ENCODE data around the gene GPR146. TPM values are rescaled to one million over a fixed set of nuclear protein-coding genes. Genes with fewer than 3 reads are reported as not detected.

Gene GPR146
- total and polyA plus RNA-seq, 2 donors (not counting 1 experiment from before 2014, with no cell fraction given): 2.2 to 3.3 TPM

- H2AFZ ChIP-seq (ENCODE audit: low read length): no peak overlapping the region
- DNase-seq (ENCODE audit: low read depth in 2 of 2): no peak
- no peaks in the 10 kb centered on the region for H3K79me2 ChIP-seq (ENCODE audit: control insufficient read depth, insufficient read depth, low read length)
- no peaks in the 10 kb centered on the region for H3K27me3 ChIP-seq (ENCODE audit: control insufficient read depth, insufficient read depth, low read length)
- H3K4me2 ChIP-seq (ENCODE audit: extremely low read depth, insufficient read depth, low read length): no peak overlapping the region
- H3K4me1 ChIP-seq (ENCODE audit: control insufficient read depth, extremely low read depth, insufficient read depth, low read length): no peaks in the 10 kb centered on the region
- H3K9ac ChIP-seq (ENCODE audit: insufficient read depth, low read length): no peak overlapping the region
- H4K20me1 ChIP-seq (ENCODE audit: control insufficient read depth, extremely low read depth, insufficient read depth, low read length): no peaks in the 10 kb centered on the region
- H3K4me3 ChIP-seq (replicated peaks in 1 of 4; ENCODE audit: control extremely low read depth in 1 of 4, insufficient read depth in 1 of 4, low read depth in 3 of 4, low read length in 4 of 4): no peak overlapping the region
- no peak overlapping the region for H3K27ac ChIP-seq (ENCODE audit: insufficient read depth, low read length)
- H3K36me3 ChIP-seq (ENCODE audit: control insufficient read depth, insufficient read depth, low read length): no peaks in the 10 kb centered on the region
- TF ChIP-seq CTCF (conservative IDR thresholded peaks at IDR 0.05 in 1 of 2, IDR thresholded peaks at IDR 0.05 in 1 of 2; ENCODE audit: low read depth in 1 of 2, low read length in 2 of 2) (no peak), EZH2 (IDR thresholded peaks at IDR 0.05; ENCODE audit: low read length, missing control alignments) (no peak)
- H3K9me3 ChIP-seq (ENCODE audit: control insufficient read depth, insufficient read depth, low read depth, low read length): peaks cover 4% of the 10 kb centered on the region
Measured at GRCh38 chr7:1068013-1068412, 23.7 kb downstream of the GPR146 start.

- Histone ChIP-seq H3K36me3 (ENCODE audit: control insufficient read depth, insufficient read depth, low read length) (no peaks in the 10 kb centered on the region), H2AFZ (ENCODE audit: low read length) (no peak overlapping the region), H3K4me2 (ENCODE audit: extremely low read depth, insufficient read depth, low read length) (no peak overlapping the region), H3K9ac (ENCODE audit: insufficient read depth, low read length) (no peak overlapping the region), H3K4me3 (replicated peaks in 1 of 4; ENCODE audit: control extremely low read depth in 1 of 4, insufficient read depth in 1 of 4, low read depth in 3 of 4, low read length in 4 of 4) (no peak overlapping the region), H3K9me3 (ENCODE audit: control insufficient read depth, insufficient read depth, low read depth, low read length) (peaks cover 4% of the 10 kb centered on the region), H4K20me1 (ENCODE audit: control insufficient read depth, extremely low read depth, insufficient read depth, low read length) (no peaks in the 10 kb centered on the region), H3K4me1 (ENCODE audit: control insufficient read depth, extremely low read depth, insufficient read depth, low read length) (no peaks in the 10 kb centered on the region), H3K27ac (ENCODE audit: insufficient read depth, low read length) (no peak overlapping the region), H3K79me2 (ENCODE audit: control insufficient read depth, insufficient read depth, low read length) (no peaks in the 10 kb centered on the region), H3K27me3 (ENCODE audit: control insufficient read depth, insufficient read depth, low read length) (no peaks in the 10 kb centered on the region)
- TF ChIP-seq EZH2 (IDR thresholded peaks at IDR 0.05; ENCODE audit: low read length, missing control alignments): no peak
- no peak for TF ChIP-seq CTCF (conservative IDR thresholded peaks at IDR 0.05 in 1 of 2, IDR thresholded peaks at IDR 0.05 in 1 of 2; ENCODE audit: low read depth in 1 of 2, low read length in 2 of 2)
- no peak for DNase-seq (ENCODE audit: low read depth in 2 of 2)
Measured at GRCh38 chr7:1068619-1069018, 24.3 kb downstream of the GPR146 start.

GRCh38 chr7:1070544-1071011 lies 26.2 kb downstream of the GPR146 start:
- no peaks in the 10 kb centered on the region for H3K36me3 ChIP-seq (ENCODE audit: control insufficient read depth, insufficient read depth, low read length)
- no peak overlapping the region for H3K4me3 ChIP-seq (replicated peaks in 1 of 4; ENCODE audit: control extremely low read depth in 1 of 4, insufficient read depth in 1 of 4, low read depth in 3 of 4, low read length in 4 of 4)
- no peak for TF ChIP-seq CTCF (conservative IDR thresholded peaks at IDR 0.05 in 1 of 2, IDR thresholded peaks at IDR 0.05 in 1 of 2; ENCODE audit: low read depth in 1 of 2, low read length in 2 of 2)
- no peak for TF ChIP-seq EZH2 (IDR thresholded peaks at IDR 0.05; ENCODE audit: low read length, missing control alignments)
- no peaks in the 10 kb centered on the region for H4K20me1 ChIP-seq (ENCODE audit: control insufficient read depth, extremely low read depth, insufficient read depth, low read length)
- H2AFZ ChIP-seq (ENCODE audit: low read length): no peak overlapping the region
- H3K27me3 ChIP-seq (ENCODE audit: control insufficient read depth, insufficient read depth, low read length): no peaks in the 10 kb centered on the region
- no peak overlapping the region for H3K9ac ChIP-seq (ENCODE audit: insufficient read depth, low read length)
- H3K9me3 ChIP-seq (ENCODE audit: control insufficient read depth, insufficient read depth, low read depth, low read length): peaks cover 4% of the 10 kb centered on the region
- no peak for DNase-seq (ENCODE audit: low read depth in 2 of 2)
- no peak overlapping the region for H3K4me2 ChIP-seq (ENCODE audit: extremely low read depth, insufficient read depth, low read length)
- H3K4me1 ChIP-seq (ENCODE audit: control insufficient read depth, extremely low read depth, insufficient read depth, low read length): no peaks in the 10 kb centered on the region
- no peak overlapping the region for H3K27ac ChIP-seq (ENCODE audit: insufficient read depth, low read length)
- no peaks in the 10 kb centered on the region for H3K79me2 ChIP-seq (ENCODE audit: control insufficient read depth, insufficient read depth, low read length)
